ENCODE data around the gene FBLN7.

DNA sequence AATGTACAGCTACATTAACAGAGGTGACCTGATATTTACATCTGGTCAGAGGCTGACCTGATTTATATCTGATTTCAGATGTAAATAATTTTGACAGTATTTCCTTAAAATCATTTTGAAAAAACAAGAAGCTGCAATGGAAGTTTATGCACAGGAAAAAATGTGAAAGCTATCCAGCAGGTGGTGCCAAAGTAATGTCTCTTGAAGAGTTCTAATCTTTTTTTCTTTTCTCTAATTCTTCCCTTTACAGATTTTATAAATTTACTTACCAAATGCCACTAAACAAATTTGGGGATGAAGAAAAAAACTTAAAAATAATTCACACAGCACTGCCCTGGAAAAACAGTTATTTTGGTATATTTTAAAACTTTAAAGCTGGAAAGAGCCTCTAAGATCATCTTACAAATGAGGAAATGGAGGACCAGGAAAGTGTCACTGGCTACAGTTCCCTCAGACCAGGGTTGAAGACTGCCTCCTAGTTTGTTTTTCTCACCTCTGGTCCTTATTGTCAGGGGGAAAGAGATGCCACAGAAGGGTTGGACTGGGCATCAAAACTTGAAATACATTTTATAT is 16.4 kb upstream of the FBLN7 start:
- TF ChIP-seq YY1 (IDR thresholded peaks at IDR 0.05; ENCODE audit: low read depth) (no peak), NFIC (IDR thresholded peaks at IDR 0.05) (no peak), EP300 (IDR thresholded peaks at IDR 0.05; ENCODE audit: borderline replicate concordance) (no peak), ZBTB7A (IDR thresholded peaks at IDR 0.05; ENCODE audit: low read depth) (no peak)
- TF ChIP-seq, protein P1, sequence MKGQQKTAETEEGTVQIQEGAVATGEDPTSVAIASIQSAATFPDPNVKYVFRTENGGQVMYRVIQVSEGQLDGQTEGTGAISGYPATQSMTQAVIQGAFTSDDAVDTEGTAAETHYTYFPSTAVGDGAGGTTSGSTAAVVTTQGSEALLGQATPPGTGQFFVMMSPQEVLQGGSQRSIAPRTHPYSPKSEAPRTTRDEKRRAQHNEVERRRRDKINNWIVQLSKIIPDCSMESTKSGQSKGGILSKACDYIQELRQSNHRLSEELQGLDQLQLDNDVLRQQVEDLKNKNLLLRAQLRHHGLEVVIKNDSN (IDR thresholded peaks at IDR 0.05), result no peak

Measured in Ishikawa (cell line).